DMS 273 (cell line): ENCODE data around the gene COMTD1.
"Not testable (repeated sequence)": the region's sequence is repeated elsewhere in the genome, so short reads cannot be mapped to it uniquely, and the experiment has no call there.

Experiments
- DNase-seq: peaks from one replicate; lab custom pipeline; 2025; ENCODE audit not compliant: unreplicated experiment; lab: John Stamatoyannopoulos, UW

COMTD1 gene

GRCh38 chr10:75226095-75226494 is 9.7 kb downstream of the COMTD1 start:
- no peak for DNase-seq

DNA sequence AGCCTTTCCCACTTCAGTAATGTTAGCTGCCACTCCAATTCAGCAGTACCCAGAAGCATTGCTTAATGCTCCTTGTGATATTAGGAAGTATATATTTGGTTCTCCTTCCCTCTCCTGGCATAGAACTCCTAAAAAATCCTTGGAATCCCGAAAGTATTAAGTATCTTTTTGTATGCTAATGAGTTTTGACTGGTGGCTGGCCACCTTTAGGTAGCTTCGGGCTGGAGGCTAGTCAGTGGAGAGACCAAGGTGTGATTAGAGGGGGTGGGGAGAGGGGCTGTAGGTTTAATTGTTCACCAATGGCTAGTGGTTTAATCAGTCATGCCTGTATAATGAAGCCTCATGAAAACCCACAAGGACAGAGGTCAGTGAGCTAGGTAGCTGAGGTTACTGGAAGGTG is 12.2 kb downstream of the COMTD1 start:
- DNase-seq: no peak

DNA sequence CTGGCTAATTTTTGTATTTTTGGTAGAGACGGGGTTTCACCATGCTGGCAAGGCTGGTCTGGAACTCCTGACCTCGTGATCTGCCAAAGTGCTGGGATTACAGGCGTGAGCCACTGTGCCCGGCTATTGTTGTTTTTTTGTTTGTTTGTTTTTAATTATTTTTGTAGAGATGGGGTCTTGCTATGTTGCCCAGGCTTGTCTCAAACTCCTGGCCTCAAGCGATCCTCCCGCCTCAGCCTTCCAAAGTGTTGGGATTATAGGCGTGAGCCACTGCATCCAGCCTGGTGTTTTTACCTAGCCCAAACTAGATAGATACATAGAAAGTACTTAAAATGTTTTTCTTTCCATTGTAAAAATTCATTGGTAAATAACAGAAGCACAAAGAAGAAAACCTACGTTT is 14.3 kb downstream of the COMTD1 start:
- not testable (repeated sequence) for DNase-seq

GRCh38 chr10:75220274-75220673 is 15.5 kb downstream of the COMTD1 start:
- DNase-seq: no peak

GRCh38 chr10:75212343-75212742 is 23.4 kb downstream of the COMTD1 start:
- DNase-seq: no peak

DNA sequence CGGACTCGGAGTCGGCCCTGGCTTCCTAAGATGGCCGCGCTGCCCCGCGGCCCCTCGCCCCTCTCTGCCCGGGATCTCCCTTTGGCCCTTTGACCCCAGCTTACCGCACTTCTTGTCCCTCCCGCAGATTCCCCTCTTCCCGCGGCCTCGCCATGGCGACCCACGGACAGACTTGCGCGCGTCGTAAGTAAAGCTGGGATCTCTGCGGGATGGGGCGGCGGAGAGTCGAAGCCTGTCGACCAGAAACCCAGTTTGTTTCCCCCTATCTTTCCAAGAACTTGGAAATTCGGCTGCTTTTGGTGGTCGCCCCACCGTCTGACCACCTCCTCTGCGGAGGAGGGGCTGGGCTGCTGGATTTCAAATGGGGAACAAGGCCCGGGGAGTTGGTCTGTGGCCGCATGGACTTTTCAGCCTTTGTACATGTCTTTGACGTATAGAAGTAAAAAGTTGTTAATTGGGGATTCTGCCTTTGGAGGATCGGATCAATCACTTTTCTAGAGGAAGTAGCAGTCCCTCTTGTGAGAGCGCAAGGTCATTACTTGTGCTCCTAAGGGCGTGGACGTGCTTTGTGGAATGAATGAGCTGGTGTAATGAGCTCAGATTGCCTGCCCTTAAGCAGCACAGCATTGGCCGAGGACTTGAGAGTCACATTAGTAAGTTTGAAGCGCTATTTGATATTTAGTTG is 24.6 kb downstream of the COMTD1 start:
- peak; percentile 59 for DNase-seq

- peak; percentile 91 for DNase-seq
Observed at GRCh38 chr10:75210282-75211006, 25.3 kb downstream of the COMTD1 start, which contains the start of gene VDAC2. VDAC2 (plus strand) TSS chr10:75210796; CDS start chr10:75211159, 363 bp downstream.

DNA sequence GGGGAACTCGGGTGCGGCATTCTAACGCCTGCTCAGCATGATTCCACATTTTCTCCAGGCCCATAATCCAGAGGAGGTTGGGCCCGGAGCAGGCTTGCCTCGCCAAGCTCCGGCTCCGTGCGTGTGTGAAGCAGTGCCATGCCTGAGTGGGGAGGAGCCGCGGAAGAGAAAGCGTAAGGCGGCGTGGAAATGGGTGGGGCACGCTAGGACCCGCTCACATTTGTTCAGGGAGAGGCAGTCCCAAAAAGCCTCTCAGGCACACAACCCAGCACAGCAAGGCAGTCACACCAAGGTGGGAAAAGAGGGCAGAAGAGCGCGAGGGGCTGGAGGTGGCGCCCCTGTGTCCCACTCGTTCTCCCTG is 25.9 kb downstream of the COMTD1 start:
- DNase-seq: peak; percentile 78

GRCh38 chr10:75209086-75209920 is 26.5 kb downstream of the COMTD1 start:
- no peak for DNase-seq

DNA sequence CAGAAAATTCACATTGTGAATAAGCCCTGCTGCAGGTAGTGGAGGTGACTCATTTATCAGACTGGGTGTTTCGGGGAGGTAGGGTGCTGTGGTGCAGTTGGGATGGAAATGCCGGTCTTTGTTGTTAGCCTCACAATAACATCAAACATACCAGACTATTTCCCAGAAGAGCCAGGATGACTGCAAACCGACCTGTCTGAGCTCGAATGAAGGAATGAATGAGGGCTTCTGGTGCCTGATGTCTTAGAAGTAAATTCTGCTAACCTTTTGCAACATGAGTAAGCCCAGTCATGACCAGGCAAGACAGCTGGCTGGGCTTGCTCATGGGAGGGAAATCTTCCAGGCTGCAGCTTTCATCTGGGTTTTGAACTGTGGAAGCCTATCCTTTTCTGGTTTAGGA is 27.6 kb downstream of the COMTD1 start:
- peak; percentile 40 for DNase-seq

GRCh38 chr10:75207857-75208144 is 28.0 kb downstream of the COMTD1 start:
- no peak for DNase-seq

GRCh38 chr10:75207079-75207856 is 28.5 kb downstream of the COMTD1 start:
- DNase-seq: no peak

GRCh38 chr10:75206638-75207037 is 29.1 kb downstream of the COMTD1 start:
- not testable (repeated sequence) for DNase-seq

DNA sequence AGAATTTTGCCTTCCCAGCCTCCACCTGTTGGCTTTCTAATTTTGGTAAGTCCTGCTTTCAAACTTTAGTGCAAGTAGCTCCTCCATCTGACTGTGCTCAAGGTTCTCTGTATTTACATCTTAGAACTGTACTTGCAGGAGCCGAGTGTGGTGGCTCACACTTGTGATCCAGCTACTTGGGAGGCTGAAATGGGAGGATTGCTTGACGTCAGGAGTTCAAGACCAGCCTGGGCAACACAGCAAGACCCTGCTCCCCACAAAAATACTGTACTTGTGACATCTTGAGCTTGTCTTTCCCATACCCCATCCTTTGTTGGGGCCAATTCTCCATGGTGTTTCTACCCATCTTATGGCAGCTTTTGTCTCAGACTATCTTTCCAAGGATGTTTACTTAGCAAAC is 29.8 kb downstream of the COMTD1 start:
- DNase-seq: no peak

DNA sequence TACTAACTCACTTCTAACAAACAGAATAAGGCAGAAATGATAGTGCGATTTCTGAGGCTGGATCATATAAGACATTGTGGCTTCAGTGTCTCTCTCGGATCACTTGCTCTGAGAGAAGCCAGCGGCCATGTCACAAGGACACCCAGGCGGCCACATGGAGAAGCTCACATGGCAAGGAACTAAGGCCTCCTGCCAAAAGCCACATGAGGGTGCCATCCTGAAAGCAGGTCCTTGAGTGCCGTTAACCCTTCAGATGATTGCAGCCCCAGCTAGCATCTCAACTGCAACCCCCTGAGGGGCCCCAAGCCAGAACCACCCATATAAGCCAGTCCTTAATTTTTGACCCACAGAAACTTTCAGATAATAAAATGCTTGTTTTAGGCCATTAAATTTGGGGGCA is 32.0 kb downstream of the COMTD1 start:
- DNase-seq: no peak

DNA sequence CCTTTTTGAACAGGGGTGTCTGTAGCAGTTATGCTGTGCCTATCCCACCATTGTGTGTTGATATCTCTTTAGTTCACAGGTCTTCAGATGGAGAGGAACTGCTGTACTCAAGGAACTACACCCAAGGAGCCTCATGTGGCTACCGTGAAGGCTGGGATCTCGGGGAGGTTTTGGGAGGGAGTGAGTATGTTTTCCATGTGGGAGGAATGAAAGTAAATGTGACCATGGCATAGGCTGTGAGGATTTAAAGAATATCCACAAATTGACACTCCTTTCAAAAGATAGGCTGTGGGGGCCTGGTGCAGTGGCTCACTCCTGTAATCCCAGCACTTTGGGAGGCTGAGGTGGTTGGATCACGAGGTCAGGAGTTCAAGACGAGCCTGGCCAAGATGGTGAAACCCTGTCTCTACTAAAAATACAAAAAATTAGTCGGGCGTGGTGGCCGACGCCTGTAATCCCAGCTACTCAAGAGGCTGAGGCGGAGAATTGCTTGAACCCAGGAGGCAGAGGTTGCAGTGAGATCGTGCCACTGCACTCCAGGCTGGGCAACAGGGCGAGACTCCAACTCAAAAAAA is 32.6 kb downstream of the COMTD1 start:
- not testable (repeated sequence) for DNase-seq

- peak; percentile 29 for DNase-seq
Observed at GRCh38 chr10:75202321-75203045, 33.3 kb downstream of the COMTD1 start.

DNA sequence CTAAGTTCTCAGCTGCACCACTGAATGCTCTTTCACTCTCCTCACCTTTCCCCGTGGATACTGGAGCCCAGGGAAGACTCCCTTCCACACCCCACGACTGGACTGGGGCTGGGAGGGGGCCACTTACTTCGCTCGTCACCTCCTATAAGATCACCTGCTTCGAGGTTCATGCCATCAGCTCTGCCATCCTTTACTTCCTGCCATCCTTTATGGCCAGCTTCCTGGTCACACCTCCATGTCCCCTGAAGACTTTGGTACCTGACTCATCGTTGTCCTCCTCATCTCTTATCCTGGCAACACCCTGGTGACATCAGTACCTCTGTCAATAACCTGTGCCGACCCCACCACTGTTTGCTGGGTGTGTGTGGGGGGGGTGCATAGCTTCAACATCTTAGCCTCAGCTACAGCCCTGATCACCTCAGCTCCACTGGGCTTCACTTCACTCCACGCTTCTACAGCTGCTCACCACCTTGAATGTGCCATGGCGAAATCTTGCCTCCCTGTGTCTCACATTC is 33.9 kb downstream of the COMTD1 start:
- DNase-seq: no peak

DNA sequence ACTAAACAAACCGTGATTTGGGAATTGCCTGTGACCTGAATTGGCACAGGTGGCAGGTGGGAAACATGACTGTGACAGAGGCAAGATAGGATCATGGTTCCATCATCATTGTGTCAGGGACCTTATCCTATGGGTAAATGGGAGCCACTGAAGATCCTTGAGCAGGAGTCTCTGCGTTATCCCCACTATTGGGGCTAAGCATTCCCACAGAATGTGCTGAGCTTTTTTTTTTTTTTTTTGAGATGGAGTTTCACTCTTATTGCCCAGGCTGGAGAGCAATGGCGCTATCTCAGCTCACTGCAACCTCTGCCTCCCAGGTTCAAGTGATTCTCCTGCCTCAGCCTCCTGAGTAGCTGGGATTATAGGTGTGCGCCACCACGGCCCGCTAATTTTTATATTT is 35.8 kb downstream of the COMTD1 start:
- DNase-seq: not testable (repeated sequence)

- DNase-seq: no peak
Observed at GRCh38 chr10:75197906-75198305, 37.9 kb downstream of the COMTD1 start.
